HEK293 (cell line): ENCODE data around the gene DBX2.

Experiments
- CTCF ChIA-PET: fragments of 350-600 bp; formaldehyde crosslinking; extraction: SDS; loops from one replicate; lab custom pipeline; 2021; ENCODE audit warnings: antibody characterized with exemption; lab: Yijun Ruan, JAX
- POLR2A ChIA-PET: fragments of 300-600 bp; formaldehyde crosslinking; extraction: SDS; loops from one replicate; lab custom pipeline; 2020; ENCODE audit warnings: antibody characterized with exemption, inconsistent platforms; lab: Yijun Ruan, JAX
- H3K27ac ChIP-seq: fragments of 200-500 bp; sonication (Bioruptor generic); 2 replicates; pipeline ENCODE4 v1.5.1; 2014; ENCODE audit warnings: low read depth, low read length, control low read depth, inconsistent platforms; ENCODE audit errors: extremely low read depth
- H3K36me3 ChIP-seq, 2 experiments: fragments of 200-500 bp in 1 of 2; sonication (Bioruptor generic) in 1 of 2; 1 replicate in 1 of 2; 2 replicates in 1 of 2; pipeline ENCODE4 v1.5.1; 2014 to 2017; ENCODE audit warnings: inconsistent platforms in 2 of 2, low read length in 2 of 2; ENCODE audit not compliant: control insufficient read depth in 2 of 2, insufficient read depth in 1 of 2
- H3K4me1 ChIP-seq: fragments of 200-500 bp; sonication (Bioruptor generic); 2 replicates; pipeline ENCODE4 v1.5.1; 2014; ENCODE audit warnings: mild to moderate bottlenecking, low read length, inconsistent platforms; ENCODE audit not compliant: control insufficient read depth, insufficient read depth
- H3K4me3 ChIP-seq: 2 replicates; pipeline ENCODE4 v1.5.1; 2011; ENCODE audit warnings: low read depth, mild to moderate bottlenecking, control low read depth, low read length, moderate library complexity
- H3K9me3 ChIP-seq: fragments of 200-500 bp; sonication (Bioruptor generic); 2 replicates; pipeline ENCODE4 v1.5.1; 2014; ENCODE audit warnings: low read depth, low read length, inconsistent platforms; ENCODE audit not compliant: control insufficient read depth, insufficient read depth
- BCL11A ChIP-seq: fragments of 450-650 bp; formaldehyde crosslinking; IDR thresholded peaks from 2 replicates; pipeline ENCODE4 v1.5.1; 2016; ENCODE audit warnings: low read depth, missing biosample characterization, missing genetic modification characterization
- GLIS1 ChIP-seq: fragments of 450-650 bp; formaldehyde crosslinking; IDR thresholded peaks from 2 replicates; pipeline ENCODE4 v1.5.1; 2016; ENCODE audit warnings: missing biosample characterization, missing genetic modification characterization
- KLF10 ChIP-seq: fragments of 450-650 bp; IDR thresholded peaks from 2 replicates; pipeline ENCODE4 v1.5.1; 2018; ENCODE audit warnings: missing biosample characterization, mild to moderate bottlenecking, missing genetic modification characterization
- SCRT2 ChIP-seq: fragments of 450-650 bp; formaldehyde crosslinking; IDR thresholded peaks from 2 replicates; pipeline ENCODE4 v1.5.1; 2016; ENCODE audit warnings: missing biosample characterization, missing genetic modification characterization
- SP7 ChIP-seq: fragments of 450-650 bp; formaldehyde crosslinking; IDR thresholded peaks from 2 replicates; pipeline ENCODE4 v1.5.1; 2016; ENCODE audit warnings: missing biosample characterization, missing genetic modification characterization
- ZNF184 ChIP-seq: fragments of 450-650 bp; IDR thresholded peaks from 2 replicates; pipeline ENCODE4 v1.5.1; 2018; ENCODE audit warnings: missing biosample characterization, mild to moderate bottlenecking, missing genetic modification characterization
- ZNF341 ChIP-seq: fragments of 450-650 bp; formaldehyde crosslinking; IDR thresholded peaks from 2 replicates; pipeline ENCODE4; 2016; ENCODE audit warnings: low read depth, missing biosample characterization, missing genetic modification characterization
- ZNF433 ChIP-seq: fragments of 450-650 bp; formaldehyde crosslinking; IDR thresholded peaks from 2 replicates; pipeline ENCODE4 v1.5.1; 2016; ENCODE audit warnings: missing biosample characterization, missing genetic modification characterization, low read depth
- ZNF518A ChIP-seq: fragments of 450-650 bp; formaldehyde crosslinking; conservative IDR thresholded peaks from 2 replicates; pipeline ENCODE4 v1.5.1; 2016; ENCODE audit warnings: low read depth, missing biosample characterization, missing genetic modification characterization
- ZNF529 ChIP-seq: fragments of 450-650 bp; formaldehyde crosslinking; IDR thresholded peaks from 2 replicates; pipeline ENCODE4 v1.5.1; 2017; ENCODE audit warnings: missing genetic modification characterization, missing biosample characterization; ENCODE audit not compliant: insufficient replicate concordance
- ZNF530 ChIP-seq: fragments of 450-650 bp; formaldehyde crosslinking; IDR thresholded peaks from 2 replicates; pipeline ENCODE4 v1.5.1; 2016; ENCODE audit warnings: low read depth, missing biosample characterization, missing genetic modification characterization
- ZNF624 ChIP-seq: fragments of 450-650 bp; formaldehyde crosslinking; IDR thresholded peaks from 2 replicates; pipeline ENCODE4 v1.5.1; 2017; ENCODE audit warnings: missing biosample characterization, missing genetic modification characterization
- ZNF670 ChIP-seq: fragments of 450-650 bp; formaldehyde crosslinking; IDR thresholded peaks from 2 replicates; pipeline ENCODE4 v1.5.1; 2016; ENCODE audit warnings: missing biosample characterization, missing genetic modification characterization, low read depth
- ZNF776 ChIP-seq: fragments of 450-650 bp; formaldehyde crosslinking; IDR thresholded peaks from 2 replicates; pipeline ENCODE4 v1.5.0; 2017; ENCODE audit warnings: missing biosample characterization, missing genetic modification characterization, borderline replicate concordance
- TF ChIP-seq, protein P1 (sequence below): fragments of 450-650 bp; formaldehyde crosslinking; IDR thresholded peaks from 2 replicates; pipeline ENCODE4 v1.5.1; 2016; ENCODE audit warnings: missing biosample characterization, missing genetic modification characterization
- TF ChIP-seq, protein P2 (sequence below): fragments of 450-650 bp; formaldehyde crosslinking; IDR thresholded peaks from 2 replicates; pipeline ENCODE4 v1.5.1; 2016; ENCODE audit warnings: missing biosample characterization, missing genetic modification characterization

DBX2 gene

GRCh38 chr12:45076417-45077026 is 25.6 kb upstream of the DBX2 start:
- H3K36me3 ChIP-seq: no peaks in the 10 kb centered on the region
- H3K4me1 ChIP-seq: 0 out of 2 replicates have a peak, but pooled peaks cover 2% of the 10 kb centered on the region
- ChIA-PET CTCF (no interaction called here), POLR2A (no interaction called here)
- no peak overlapping the region for H3K27ac ChIP-seq
- H3K4me3 ChIP-seq: no peak overlapping the region
- TF ChIP-seq, protein P1, sequence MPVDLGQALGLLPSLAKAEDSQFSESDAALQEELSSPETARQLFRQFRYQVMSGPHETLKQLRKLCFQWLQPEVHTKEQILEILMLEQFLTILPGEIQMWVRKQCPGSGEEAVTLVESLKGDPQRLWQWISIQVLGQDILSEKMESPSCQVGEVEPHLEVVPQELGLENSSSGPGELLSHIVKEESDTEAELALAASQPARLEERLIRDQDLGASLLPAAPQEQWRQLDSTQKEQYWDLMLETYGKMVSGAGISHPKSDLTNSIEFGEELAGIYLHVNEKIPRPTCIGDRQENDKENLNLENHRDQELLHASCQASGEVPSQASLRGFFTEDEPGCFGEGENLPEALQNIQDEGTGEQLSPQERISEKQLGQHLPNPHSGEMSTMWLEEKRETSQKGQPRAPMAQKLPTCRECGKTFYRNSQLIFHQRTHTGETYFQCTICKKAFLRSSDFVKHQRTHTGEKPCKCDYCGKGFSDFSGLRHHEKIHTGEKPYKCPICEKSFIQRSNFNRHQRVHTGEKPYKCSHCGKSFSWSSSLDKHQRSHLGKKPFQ (tag by site-specific recombination): peak; percentile 46; the same call in 1 of the 2 replicates
- peak; percentile 75 for TF ChIP-seq GLIS1 (tag by site-specific recombination)
- no peak for TF ChIP-seq ZNF184 (tag by site-specific recombination)
- TF ChIP-seq ZNF341 (tag by site-specific recombination): peak; percentile 43; the same call in 1 of the 2 replicates
- H3K9me3 ChIP-seq: no peaks in the 10 kb centered on the region

DNA sequence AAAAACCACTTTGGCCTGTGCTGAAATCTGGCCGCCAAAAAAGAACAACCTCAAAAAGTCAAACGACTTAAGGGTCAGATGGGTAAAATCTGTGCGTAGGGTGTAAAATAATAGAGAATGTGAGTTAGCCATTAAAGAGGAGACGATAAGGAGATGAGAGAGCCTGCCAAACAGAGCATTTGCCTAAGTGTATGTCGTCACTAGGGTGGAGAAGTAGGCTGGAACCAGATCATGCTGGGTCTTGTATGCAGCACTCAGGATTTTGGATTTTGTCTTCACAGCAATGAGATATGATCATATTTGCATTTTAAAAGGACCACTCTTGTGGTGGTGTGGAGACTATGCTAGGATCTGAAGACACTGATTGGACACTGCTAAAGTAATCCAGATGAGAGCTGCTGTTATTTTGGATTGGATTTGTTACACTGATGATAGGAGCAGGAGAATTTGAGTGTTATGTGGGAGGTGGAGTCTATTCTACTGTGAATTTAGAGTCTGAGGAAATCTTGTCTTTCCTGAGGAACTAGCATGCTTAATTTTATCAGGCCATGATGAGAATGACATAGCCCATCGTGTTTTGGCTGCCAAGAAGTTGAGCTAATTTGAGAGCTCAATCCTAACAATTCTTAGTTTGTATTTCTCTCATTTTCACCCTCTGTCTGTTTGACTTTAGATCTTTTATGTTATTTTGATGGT is 24.8 kb upstream of the DBX2 start:
- Histone ChIP-seq H3K9me3 (no peaks in the 10 kb centered on the region), H3K27ac (no peak overlapping the region), H3K36me3 (no peaks in the 10 kb centered on the region), H3K4me1 (0 out of 2 replicates have a peak, but pooled peaks cover 2% of the 10 kb centered on the region), H3K4me3 (no peak overlapping the region)
- ChIA-PET CTCF (interaction anchor here (0.5 kb wide), 1 partner anchor 129 kb away, joined by 3 read pairs; no protein-coding TSS in a partner anchor), POLR2A (no interaction called here)
- TF ChIP-seq BCL11A (no peak), ZNF624 (tag by site-specific recombination) (no peak), ZNF530 (tag by site-specific recombination) (no peak), ZNF529 (tag by site-specific recombination) (no peak), ZNF518A (tag by site-specific recombination) (no peak), ZNF776 (tag by site-specific recombination) (no peak), ZNF670 (tag by site-specific recombination) (no peak), SP7 (tag by site-specific recombination) (no peak), ZNF433 (no peak), KLF10 (tag by site-specific recombination) (no peak), SCRT2 (tag by site-specific recombination) (no peak)
- TF ChIP-seq, protein P2, sequence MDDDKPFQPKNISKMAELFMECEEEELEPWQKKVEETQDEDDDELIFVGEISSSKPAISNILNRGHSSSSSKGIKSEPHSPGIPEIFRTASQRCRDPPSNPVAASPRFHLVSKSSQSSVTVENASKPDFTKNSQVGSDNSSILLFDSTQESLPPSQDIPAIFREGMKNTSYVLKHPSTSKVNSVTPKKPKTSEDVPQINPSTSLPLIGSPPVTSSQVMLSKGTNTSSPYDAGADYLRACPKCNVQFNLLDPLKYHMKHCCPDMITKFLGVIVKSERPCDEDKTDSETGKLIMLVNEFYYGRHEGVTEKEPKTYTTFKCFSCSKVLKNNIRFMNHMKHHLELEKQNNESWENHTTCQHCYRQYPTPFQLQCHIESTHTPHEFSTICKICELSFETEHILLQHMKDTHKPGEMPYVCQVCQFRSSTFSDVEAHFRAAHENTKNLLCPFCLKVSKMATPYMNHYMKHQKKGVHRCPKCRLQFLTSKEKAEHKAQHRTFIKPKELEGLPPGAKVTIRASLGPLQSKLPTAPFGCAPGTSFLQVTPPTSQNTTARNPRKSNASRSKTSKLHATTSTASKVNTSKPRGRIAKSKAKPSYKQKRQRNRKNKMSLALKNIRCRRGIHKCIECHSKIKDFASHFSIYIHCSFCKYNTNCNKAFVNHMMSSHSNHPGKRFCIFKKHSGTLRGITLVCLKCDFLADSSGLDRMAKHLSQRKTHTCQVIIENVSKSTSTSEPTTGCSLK (tag by site-specific recombination): no peak
